GM12891 (cell line): ENCODE results near the gene OR56A5.

ENCODE experiments used
- PAX5 ChIP-seq: IDR thresholded peaks from 2 replicates; pipeline ENCODE4 v1.6.1; 2011; ENCODE audit warnings: low read length, moderate library complexity, mild to moderate bottlenecking; ENCODE audit not compliant: insufficient read depth, severe bottlenecking
- POLR2A ChIP-seq: IDR thresholded peaks from 2 replicates; pipeline ENCODE4 v1.6.1; 2011; ENCODE audit warnings: low read depth, low read length, control low read depth
- POLR2AphosphoS5 ChIP-seq: IDR thresholded peaks from 2 replicates; pipeline ENCODE4 v1.6.1; 2011; ENCODE audit warnings: low read depth, low read length, control low read depth
- POU2F2 ChIP-seq: IDR thresholded peaks from 2 replicates; pipeline ENCODE4 v1.6.1; 2011; ENCODE audit warnings: low read depth, mild to moderate bottlenecking, control low read depth, low read length, moderate library complexity
- SPI1 ChIP-seq: IDR thresholded peaks from 2 replicates; pipeline ENCODE4 v1.6.1; 2011; ENCODE audit warnings: low read depth, low read length, control low read depth
- TAF1 ChIP-seq: IDR thresholded peaks from 2 replicates; pipeline ENCODE4 v1.6.1; 2011; ENCODE audit warnings: low read depth, low read length, control low read depth

- TF ChIP-seq TAF1 (no peak), POLR2A (no peak), POLR2AphosphoS5 (no peak), SPI1 (no peak), PAX5 (no peak), POU2F2 (no peak)
These were observed 39.5 kb downstream of the OR56A5 start for GRCh38 chr11:5928811-5929210.
